Astrocyte (in vitro differentiated cells and primary cell): ENCODE measurements around the gene ARMC9. TPM values are rescaled to one million over a fixed set of nuclear protein-coding genes. Genes with fewer than 3 reads are reported as not detected.

Source experiments
- DNase-seq: peaks from one replicate; pipeline ENCODE4 v3.0.0-alpha.2; 2010; ENCODE audit warnings: low read depth
- FAIRE-seq: peaks from 2 replicates; lab custom pipeline; 2011; peaks lifted over from hg19 to GRCh38; lab: Jason Lieb, UNC
- H2AFZ ChIP-seq: 2 replicates; pipeline ENCODE4 v1.6.0; 2012; ENCODE audit warnings: low read depth, low read length, inconsistent platforms
- H3K27ac ChIP-seq: 2 replicates; pipeline ENCODE4 v1.5.1; 2011; ENCODE audit warnings: low read depth, low read length, inconsistent platforms
- H3K27me3 ChIP-seq: 2 replicates; pipeline ENCODE4 v1.6.0; 2011; ENCODE audit warnings: low read length, inconsistent platforms; ENCODE audit not compliant: insufficient read depth
- H3K36me3 ChIP-seq: 2 replicates; pipeline ENCODE4 v1.5.1; 2011; ENCODE audit warnings: low read length, inconsistent platforms; ENCODE audit not compliant: insufficient read depth
- H3K4me1 ChIP-seq: 2 replicates; pipeline ENCODE4 v1.5.1; 2011; ENCODE audit warnings: low read length, inconsistent platforms; ENCODE audit not compliant: insufficient read depth
- H3K4me2 ChIP-seq: 2 replicates; pipeline ENCODE4 v1.6.0; 2012; ENCODE audit warnings: low read length, inconsistent platforms
- H3K4me3 ChIP-seq: 2 replicates; pipeline ENCODE4 v1.5.1; 2011; ENCODE audit warnings: low read depth, mild to moderate bottlenecking, low read length, inconsistent platforms; ENCODE audit not compliant: insufficient read depth
- H3K79me2 ChIP-seq: 2 replicates; pipeline ENCODE4 v1.6.0; 2012; ENCODE audit warnings: mild to moderate bottlenecking, low read length, inconsistent platforms; ENCODE audit not compliant: insufficient read depth
- H3K9ac ChIP-seq: 2 replicates; pipeline ENCODE4 v1.6.0; 2012; ENCODE audit warnings: mild to moderate bottlenecking, low read length, inconsistent platforms
- H3K9me3 ChIP-seq: 2 replicates; pipeline ENCODE4 v1.5.1; 2012; ENCODE audit warnings: low read depth, mild to moderate bottlenecking, low read length, inconsistent platforms; ENCODE audit not compliant: insufficient read depth
- H4K20me1 ChIP-seq: 2 replicates; pipeline ENCODE4 v1.6.0; 2012; ENCODE audit warnings: low read length, inconsistent platforms; ENCODE audit not compliant: insufficient read depth
- H3K27ac Mint-ChIP-seq: one replicate; pipeline ENCODE4 v1.8.0; 2021; ENCODE audit warnings: mild to moderate bottlenecking, mixed read lengths; ENCODE audit not compliant: unreplicated experiment
- H3K27me3 Mint-ChIP-seq: one replicate; pipeline ENCODE4 v1.8.0; 2021; ENCODE audit warnings: low read depth, mixed read lengths; ENCODE audit not compliant: unreplicated experiment
- H3K36me3 Mint-ChIP-seq: one replicate; pipeline ENCODE4 v1.8.0; 2021; ENCODE audit warnings: low read depth, mixed read lengths; ENCODE audit not compliant: unreplicated experiment
- H3K4me1 Mint-ChIP-seq: one replicate; pipeline ENCODE4 v1.8.0; 2021; ENCODE audit warnings: low read depth, mixed read lengths; ENCODE audit not compliant: unreplicated experiment
- H3K4me3 Mint-ChIP-seq: one replicate; pipeline ENCODE4 v1.8.0; 2021; ENCODE audit warnings: mild to moderate bottlenecking, moderate library complexity, mixed read lengths; ENCODE audit not compliant: unreplicated experiment
- H3K9me3 Mint-ChIP-seq: one replicate; pipeline ENCODE4 v1.8.0; 2021; ENCODE audit warnings: mild to moderate bottlenecking, mixed read lengths; ENCODE audit not compliant: unreplicated experiment
- CTCF ChIP-seq: IDR thresholded peaks from 2 replicates; pipeline ENCODE4 v1.5.1; 2011; ENCODE audit warnings: low read depth, mild to moderate bottlenecking, inconsistent platforms, low read length, moderate library complexity; ENCODE audit not compliant: insufficient read depth
- EZH2 ChIP-seq: IDR thresholded peaks from 2 replicates; pipeline ENCODE4 v1.6.1; 2012; ENCODE audit warnings: mild to moderate bottlenecking, low read length, inconsistent platforms; ENCODE audit not compliant: insufficient read depth
- total RNA-seq: library from RNA; stranded (reverse); gene quantifications from 2 replicates; pipeline ENCODE4 v1.2.1, GENCODE V29; 2021

Gene ARMC9
- total RNA-seq, 1 donor from 2014 or later: 52.4 TPM

DNA sequence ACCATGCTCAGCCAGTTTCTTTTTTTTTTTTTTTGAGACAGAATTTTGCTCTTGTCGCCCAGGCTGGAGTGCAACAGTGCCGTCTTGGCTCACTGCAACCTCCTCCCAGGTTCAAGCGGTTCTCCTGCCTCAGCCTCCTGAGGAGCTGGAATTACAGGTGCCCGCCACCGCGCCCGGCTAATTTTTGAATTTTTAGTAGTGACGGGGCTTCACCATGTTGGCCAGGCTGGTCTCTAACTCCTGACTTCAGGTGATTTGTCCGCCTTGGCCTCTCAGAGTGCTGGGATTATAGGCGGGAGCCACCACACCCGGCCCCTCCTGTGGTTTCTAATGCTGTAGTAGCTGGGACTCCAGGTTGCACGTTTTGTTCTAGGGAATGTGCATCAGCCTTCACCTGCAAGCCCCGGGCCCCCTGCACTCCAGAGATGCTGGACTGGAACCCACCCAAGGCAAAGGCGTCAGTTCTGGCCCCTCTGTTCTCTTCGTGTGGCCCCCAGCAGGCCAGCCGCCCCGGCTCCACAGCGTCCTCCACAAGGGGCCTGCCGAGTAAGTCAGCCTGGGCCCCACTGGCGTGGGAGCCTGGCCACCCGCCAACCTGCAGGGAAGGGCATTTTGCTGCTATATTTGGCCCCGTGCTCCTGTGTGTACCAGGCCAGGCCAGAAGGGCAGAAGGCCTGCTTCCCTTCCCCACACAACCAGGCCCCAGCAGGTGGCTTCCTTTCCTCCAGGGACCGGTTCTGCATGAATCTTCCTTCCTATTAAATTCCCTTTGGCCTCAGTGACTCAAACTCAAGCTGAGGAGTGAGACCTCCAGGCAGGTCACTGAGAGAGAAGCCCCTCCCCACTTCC, 171.4 kb downstream of the ARMC9 start:
- Histone ChIP-seq H3K4me3 (no peak overlapping the region), H3K36me3 (no peaks in the 10 kb centered on the region), H3K9ac (no peak overlapping the region), H4K20me1 (no peaks in the 10 kb centered on the region), H3K27ac (no peak overlapping the region), H3K4me2 (no peak overlapping the region), H3K79me2 (no peaks in the 10 kb centered on the region), H3K4me1 (peaks cover 10% of the 10 kb centered on the region), H2AFZ (no peak overlapping the region), H3K27me3 (no peaks in the 10 kb centered on the region), H3K9me3 (no peaks in the 10 kb centered on the region)
- Mint-ChIP-seq H3K36me3 (peaks cover 4% of the 10 kb centered on the region), H3K9me3 (no peaks in the 10 kb centered on the region), H3K4me3 (no peak overlapping the region), H3K27me3 (no peaks in the 10 kb centered on the region), H3K4me1 (peaks cover 6% of the 10 kb centered on the region), H3K27ac (no peak overlapping the region)
- no peak for TF ChIP-seq CTCF
- no peak for TF ChIP-seq EZH2
- no peak for DNase-seq
- FAIRE-seq: no peak

DNA sequence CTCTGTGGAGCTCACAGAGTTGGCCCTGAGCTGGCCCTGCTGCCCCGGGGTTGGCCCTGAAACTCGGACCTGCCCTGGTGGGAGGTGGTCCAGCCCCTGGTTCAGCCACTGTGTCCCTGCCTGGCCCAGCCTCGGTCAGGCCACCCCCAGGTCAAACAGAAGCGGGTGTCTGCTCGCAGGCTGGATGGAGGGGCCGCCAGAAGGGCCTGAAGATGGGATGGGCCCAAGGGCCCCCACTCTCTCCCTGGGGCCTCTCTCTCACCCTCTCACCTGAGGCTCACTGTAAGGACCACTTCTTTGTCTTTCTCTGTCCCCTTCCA, 172.0 kb downstream of the ARMC9 start:
- peaks cover 6% of the 10 kb centered on the region for H3K4me1 Mint-ChIP-seq
- no peak overlapping the region for H3K9ac ChIP-seq
- no peaks in the 10 kb centered on the region for H3K36me3 ChIP-seq
- H3K27me3 ChIP-seq: no peaks in the 10 kb centered on the region
- no peaks in the 10 kb centered on the region for H3K79me2 ChIP-seq
- peaks cover 4% of the 10 kb centered on the region for H3K36me3 Mint-ChIP-seq
- TF ChIP-seq CTCF (no peak), EZH2 (no peak)
- H3K4me2 ChIP-seq: no peak overlapping the region
- H3K4me3 Mint-ChIP-seq: no peak overlapping the region
- peaks cover under 1% of the 10 kb centered on the region for H3K27me3 Mint-ChIP-seq
- DNase-seq (no peak), FAIRE-seq (no peak)
- no peaks in the 10 kb centered on the region for H4K20me1 ChIP-seq
- no peaks in the 10 kb centered on the region for H3K9me3 Mint-ChIP-seq
- no peak overlapping the region for H3K27ac Mint-ChIP-seq
- no peaks in the 10 kb centered on the region for H3K9me3 ChIP-seq
- peaks cover 4% of the 10 kb centered on the region for H3K4me1 ChIP-seq
- H3K27ac ChIP-seq: no peak overlapping the region
- H3K4me3 ChIP-seq: no peak overlapping the region
- no peak overlapping the region for H2AFZ ChIP-seq
